ENCODE results near the gene CCNDBP1. TPM values are rescaled to one million over a fixed set of nuclear protein-coding genes. Genes with fewer than 3 reads are reported as not detected.
"Not testable (repeated sequence)": the region's sequence is repeated elsewhere in the genome, so short reads cannot be mapped to it uniquely, and the experiment has no call there.

Gene CCNDBP1
- total RNA-seq, 1 donor from 2014 or later, result 62.0 TPM

- no peak for DNase-seq (ENCODE audit: low spot score)
These were observed 8.5 kb downstream of the CCNDBP1 start for GRCh38 chr15:43193710-43194109.

- no peak for DNase-seq (ENCODE audit: low spot score)
These were observed 9.6 kb downstream of the CCNDBP1 start for GRCh38 chr15:43194795-43195194.

GRCh38 chr15:43196760-43197548 lies 11.8 kb downstream of the CCNDBP1 start:
- no peak for DNase-seq (ENCODE audit: low spot score)

DNA sequence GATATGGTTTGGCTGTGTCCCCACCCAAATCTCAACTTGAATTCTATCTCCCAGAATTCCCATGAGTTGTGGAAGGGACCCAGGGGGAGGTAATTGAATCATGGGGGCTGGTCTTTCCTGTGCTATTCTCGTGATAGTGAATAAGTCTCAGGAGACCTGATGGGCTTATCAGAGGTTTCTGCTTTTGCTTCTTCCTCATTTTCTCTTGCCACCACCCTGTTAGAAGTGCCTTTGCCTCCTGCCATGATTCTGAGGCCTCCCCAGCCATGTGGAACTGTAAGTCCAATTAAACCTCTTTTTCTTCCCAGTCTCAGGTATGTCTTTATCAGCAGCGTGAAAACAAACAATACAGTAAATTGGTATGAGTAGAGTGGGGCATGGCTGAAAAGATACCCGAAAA lies 12.6 kb downstream of the CCNDBP1 start:
- not testable (repeated sequence) for DNase-seq (ENCODE audit: low spot score)

- not testable (repeated sequence) for DNase-seq (ENCODE audit: low spot score)
These were observed 13.4 kb downstream of the CCNDBP1 start for GRCh38 chr15:43198556-43198955.

DNA sequence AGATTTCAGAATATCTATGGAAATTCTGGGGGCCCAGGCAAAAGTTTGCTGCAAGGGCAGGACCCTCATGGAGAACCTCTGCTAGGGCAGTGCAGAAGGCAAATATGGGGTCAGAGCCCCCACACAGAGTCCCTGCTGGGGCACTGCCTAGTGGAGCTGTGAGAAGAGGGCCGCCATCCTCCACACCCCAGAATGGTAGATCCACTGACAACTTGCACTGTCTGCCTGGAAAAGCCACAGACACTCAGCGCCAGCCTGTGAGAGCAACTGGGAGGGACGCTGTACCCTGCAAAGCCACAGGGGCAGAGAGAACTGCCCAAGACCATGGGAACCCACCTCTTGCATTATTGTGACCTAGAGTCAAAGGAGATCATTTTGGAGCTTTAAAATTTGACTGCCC lies 13.8 kb downstream of the CCNDBP1 start:
- no peak for DNase-seq (ENCODE audit: low spot score)

DNA sequence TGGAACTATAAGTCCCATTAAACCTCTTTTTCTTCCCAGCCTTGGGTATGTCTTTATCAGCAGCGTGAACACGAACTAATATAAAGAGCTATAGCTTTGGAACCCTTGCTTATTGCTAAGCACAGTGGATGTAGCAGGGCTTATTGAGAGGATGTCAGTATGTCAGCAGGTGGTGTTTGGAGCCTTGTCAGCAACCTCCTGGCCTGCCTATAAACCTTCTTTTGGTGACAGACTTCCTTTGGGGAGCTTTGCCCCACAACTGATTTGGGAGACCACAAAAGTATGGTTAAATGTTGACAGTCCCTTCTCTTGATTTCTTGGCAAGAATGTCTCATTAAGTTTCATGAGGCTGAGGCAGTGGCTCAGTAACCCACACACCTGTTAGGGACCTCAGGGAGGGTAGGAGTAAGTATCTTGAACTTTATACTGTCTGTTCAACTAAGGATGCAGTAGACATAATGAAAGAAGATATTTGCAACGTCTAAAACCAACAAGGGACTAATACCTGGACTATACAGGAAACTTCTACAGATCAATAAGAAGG lies 14.8 kb downstream of the CCNDBP1 start:
- DNase-seq (ENCODE audit: low spot score), result no peak

- peak; percentile 26 for DNase-seq (ENCODE audit: low spot score)
These were observed 19.1 kb downstream of the CCNDBP1 start for GRCh38 chr15:43204016-43204901.

DNA sequence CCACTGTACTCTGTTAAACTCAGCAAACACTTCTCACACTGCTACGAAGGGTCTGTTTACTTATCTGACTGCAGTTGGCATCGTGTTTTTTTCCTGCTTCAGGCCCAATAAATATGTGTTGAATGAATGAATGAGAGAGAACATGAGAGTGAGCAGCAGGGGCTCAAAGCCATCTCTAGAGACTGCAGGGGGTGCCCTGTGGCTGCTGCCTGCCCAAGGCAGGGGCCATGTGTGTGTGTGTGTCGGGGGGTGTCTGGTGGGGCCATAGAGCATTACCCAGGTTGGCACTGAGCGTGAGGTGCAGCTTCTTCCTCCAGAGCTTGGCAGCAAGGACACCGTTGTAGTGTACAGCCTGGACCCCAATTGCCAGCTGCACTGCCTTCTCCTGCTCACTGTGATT lies 20.9 kb downstream of the CCNDBP1 start:
- DNase-seq (ENCODE audit: low spot score), result no peak

- no peak for DNase-seq (ENCODE audit: low spot score)
These were observed 21.8 kb downstream of the CCNDBP1 start for GRCh38 chr15:43207024-43207423.

DNA sequence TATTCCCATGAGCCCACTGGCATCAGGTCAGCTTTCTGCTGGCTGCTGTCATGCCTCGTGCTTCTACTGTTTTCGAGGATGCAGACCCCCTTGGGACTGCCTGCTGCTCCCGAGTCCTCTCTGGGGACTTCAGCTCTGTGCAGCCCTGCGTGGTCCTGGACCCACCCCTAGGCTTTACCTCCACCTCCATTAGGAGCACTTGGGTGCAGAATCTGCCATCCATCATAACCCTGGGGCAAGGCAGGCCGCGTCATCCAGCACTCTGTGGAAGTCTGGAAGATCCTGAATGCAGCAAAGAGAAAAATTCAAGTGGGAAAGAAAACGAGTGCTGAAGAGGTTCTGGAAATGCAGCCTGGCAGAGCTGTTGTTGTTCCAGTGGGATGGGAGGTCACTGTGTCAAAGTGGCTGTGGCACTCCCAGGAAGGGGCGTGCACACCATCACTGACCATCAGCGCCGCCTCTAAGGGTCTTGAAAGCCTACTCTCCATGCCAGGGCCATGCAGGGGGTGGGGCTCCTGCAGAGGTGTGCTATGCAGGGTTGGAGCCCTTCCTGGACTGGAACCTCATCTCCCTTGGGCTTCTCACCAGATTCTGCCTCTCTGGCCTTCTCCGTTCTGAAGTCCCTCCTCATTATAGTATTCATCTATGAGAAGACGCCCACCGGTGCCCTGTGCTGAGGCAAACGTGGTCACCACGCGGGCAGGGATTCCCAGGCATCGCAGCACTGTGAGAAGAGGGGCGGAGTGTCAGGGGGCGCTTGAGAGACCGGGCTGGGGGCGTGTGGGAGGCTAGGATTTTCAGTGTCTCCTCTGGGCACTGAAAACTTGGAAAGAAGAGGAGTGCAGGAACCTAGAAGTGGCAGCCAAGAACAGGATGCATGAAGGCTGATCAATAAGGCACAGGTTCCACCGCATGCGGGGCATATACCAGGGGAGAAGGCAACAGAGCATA lies 23.1 kb downstream of the CCNDBP1 start:
- no peak for DNase-seq (ENCODE audit: low spot score)

DNA sequence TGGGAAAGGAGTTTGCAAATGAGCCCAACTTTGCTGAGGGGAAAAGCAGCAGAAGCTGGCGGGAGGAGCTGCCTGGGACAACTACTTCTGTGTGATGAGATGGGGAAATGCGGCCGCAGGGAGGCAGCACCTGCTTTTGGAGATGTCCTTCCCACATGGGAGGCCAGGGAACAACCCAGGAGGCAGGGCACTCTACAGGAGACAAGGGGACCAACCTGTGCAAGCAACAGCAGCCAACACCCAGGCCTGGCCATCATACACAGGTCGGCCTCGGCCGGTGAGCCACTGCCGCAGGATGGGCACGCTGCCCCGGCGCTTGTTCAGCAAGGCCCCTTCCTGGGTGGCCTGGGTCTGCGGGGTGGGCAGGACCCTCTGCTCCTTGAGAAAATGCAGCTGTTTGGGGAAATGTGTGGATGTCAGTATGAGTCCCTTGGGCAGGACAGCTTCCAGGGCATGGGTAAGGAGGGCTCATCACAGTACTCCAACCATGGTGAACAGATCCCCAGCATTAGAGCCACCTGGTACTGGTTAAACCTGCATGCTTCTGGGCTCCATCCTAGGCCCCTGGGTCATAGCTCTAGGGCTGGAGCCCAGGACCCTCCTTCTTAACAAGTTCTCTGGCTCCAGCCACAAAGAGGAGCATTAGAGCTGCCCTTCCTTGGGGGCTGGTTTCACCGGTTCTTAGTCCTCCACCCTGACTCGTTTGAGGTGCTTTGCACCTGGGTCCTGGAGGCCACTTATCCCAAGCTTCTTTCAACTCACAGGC lies 24.0 kb downstream of the CCNDBP1 start:
- DNase-seq (ENCODE audit: low spot score), result no peak

DNA sequence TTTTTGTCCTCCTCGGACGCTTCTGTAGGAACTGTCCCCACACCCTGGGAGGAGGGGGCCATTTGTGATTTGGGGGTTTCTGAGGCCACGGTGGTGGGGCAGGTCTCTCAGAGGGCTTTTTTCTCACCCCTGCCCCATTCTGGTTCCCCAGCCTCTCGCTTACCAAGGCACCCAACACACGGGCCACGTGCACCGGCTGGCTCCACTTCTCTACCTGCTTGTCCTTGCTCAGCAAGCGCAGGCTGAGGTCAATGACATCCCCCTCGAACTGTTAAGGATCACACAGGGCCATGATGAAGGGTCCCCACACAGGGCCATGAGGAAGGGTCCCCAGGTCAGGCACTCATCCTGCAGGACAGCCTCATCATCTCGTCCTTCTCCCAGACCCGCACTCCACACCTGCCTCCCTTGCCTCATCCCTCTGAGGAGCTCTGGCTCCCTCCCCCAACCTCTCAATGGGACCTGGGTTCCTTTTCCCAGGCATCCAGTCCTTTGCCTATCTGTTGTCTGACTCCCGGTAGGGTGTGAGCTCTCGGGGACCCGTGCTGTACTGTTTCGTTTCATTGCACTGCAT lies 25.1 kb downstream of the CCNDBP1 start:
- DNase-seq (ENCODE audit: low spot score), result no peak

DNA sequence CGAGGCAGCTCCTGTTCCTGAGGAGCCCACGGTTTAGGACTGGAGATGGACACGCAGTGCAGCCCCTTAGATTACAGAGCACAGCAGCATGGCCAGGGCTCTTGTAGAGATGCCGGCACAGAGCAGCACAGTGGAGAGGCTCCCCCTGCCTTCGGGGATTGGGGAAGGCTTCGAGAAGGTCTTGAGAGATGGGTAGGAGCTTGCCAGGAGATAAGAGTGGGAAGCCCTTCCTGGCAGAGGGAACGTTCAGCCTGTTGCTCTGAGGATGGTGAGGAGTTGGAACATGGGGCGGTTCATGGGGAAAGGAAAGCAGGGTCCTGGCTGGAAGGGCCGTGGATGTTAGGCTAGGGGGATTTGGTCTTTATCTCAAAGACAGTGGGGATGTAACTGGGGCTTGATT lies 25.6 kb downstream of the CCNDBP1 start:
- DNase-seq (ENCODE audit: low spot score), result no peak

DNA sequence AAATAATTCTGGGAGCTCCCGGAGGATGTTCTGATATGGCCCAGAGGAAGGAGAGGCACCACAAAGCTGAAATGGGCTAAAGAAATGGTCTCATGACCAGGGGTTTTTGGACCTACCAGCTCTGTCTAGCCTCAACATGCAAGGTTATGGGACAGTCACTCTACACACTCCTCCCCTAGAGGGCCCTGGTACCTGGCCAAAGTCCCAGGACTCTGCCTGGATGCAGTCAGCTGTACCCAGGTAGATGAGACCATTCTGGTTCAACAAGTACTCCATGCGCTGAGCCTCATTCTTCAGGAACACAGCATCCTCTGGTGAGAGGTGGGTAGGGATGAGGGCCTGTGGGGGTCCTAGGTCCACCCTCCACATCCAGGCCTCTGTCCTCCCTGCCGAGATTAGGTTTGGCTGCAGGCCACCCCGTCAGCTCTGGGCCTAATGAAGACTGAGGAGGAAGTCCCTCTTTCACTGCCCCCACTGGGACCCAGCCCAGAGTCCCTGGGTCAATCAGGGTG lies 26.1 kb downstream of the CCNDBP1 start:
- no peak for DNase-seq (ENCODE audit: low spot score)

GRCh38 chr15:43212299-43212698 lies 27.1 kb downstream of the CCNDBP1 start:
- no peak for DNase-seq (ENCODE audit: low spot score)

- no peak for DNase-seq (ENCODE audit: low spot score)
These were observed 27.7 kb downstream of the CCNDBP1 start for GRCh38 chr15:43212951-43213350.

DNA sequence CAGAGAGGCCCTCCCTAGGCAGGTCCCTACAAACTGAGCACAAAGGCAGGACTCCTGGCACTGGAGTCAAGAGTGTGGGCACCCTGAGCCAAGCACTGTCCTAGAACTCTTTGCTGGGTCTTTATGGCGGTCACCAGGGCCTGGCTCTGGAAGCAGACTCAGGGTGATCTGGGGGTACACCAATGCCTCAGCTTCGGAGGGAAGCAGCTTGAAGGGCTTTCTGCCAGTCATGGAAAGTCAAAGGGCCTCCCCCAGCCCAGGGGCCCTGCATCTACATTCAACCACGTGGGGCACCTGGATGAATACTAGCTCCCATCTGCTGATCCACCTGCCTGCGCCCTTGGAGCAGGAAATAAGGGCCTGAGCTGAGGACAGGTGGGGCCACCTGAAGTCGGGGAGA lies 28.3 kb downstream of the CCNDBP1 start:
- no peak for DNase-seq (ENCODE audit: low spot score)

GRCh38 chr15:43214169-43214568 lies 29.0 kb downstream of the CCNDBP1 start:
- DNase-seq (ENCODE audit: low spot score), result no peak

Data from mucosa of gallbladder (tissue), 1 donor.